Activated CD8-positive, alpha-beta memory T cell treated with anti-CD3 and anti-CD28 coated beads, Interleukin-2, amount 10 ng/mL, durations not matched to agents 7 days and 5 days (primary cell): ENCODE measurements around the gene HNRNPU. TPM values are rescaled to one million over a fixed set of nuclear protein-coding genes. Genes with fewer than 3 reads are reported as not detected.
A peak's percentile ranks its signal among the peaks of the same experiment; 100 is the strongest.

Experiments
- ATAC-seq: fragments of 150-1000 bp; cut with Tn5 transposase; one replicate; pipeline ENCODE4 v1.10.0; 2021; ENCODE audit warnings: moderate library complexity
- CTCF ChIA-PET: fragments of 350-600 bp; sonication (Branson Sonifier 250); formaldehyde crosslinking; loops from one replicate; lab custom pipeline; 2021; ENCODE audit warnings: antibody characterized with exemption; lab: Charles Lee
- DNase-seq: peaks from one replicate; pipeline ENCODE4 v3.0.0-alpha.2; 2020
- H3K27ac Mint-ChIP-seq: one replicate; pipeline ENCODE4 v1.8.0; 2021; ENCODE audit warnings: mild to moderate bottlenecking, mixed read lengths
- H3K27me3 Mint-ChIP-seq: one replicate; pipeline ENCODE4 v1.8.0; 2021; ENCODE audit warnings: mixed read lengths
- H3K36me3 Mint-ChIP-seq: one replicate; pipeline ENCODE4 v1.8.0; 2021; ENCODE audit warnings: mild to moderate bottlenecking, mixed read lengths
- H3K4me1 Mint-ChIP-seq: one replicate; pipeline ENCODE4 v1.8.0; 2021; ENCODE audit warnings: mixed read lengths
- H3K4me3 Mint-ChIP-seq: one replicate; pipeline ENCODE4 v1.8.0; 2021; ENCODE audit warnings: mild to moderate bottlenecking, moderate library complexity, mixed read lengths
- H3K9me3 Mint-ChIP-seq: one replicate; pipeline ENCODE4 v1.8.0; 2022; ENCODE audit warnings: low read depth, mixed read lengths
- total RNA-seq, 2 experiments: library from RNA; stranded (reverse); gene quantifications; one replicate each; pipeline ENCODE4 v1.2.3, GENCODE V29; 2021

Gene HNRNPU
- total RNA-seq, 2 experiments from 2014 or later = 410 to 503 TPM

GRCh38 chr1:244802041-244802440, 62.3 kb downstream of the HNRNPU start:
- CTCF ChIA-PET = interaction anchor here (1.4 to 5.2 kb wide), 4 partner anchors 32 to 243 kb away, joined by 4 to 85 read pairs (median 20); no protein-coding TSS in a partner anchor
- Mint-ChIP-seq H3K4me1 (peaks cover 5% of the 10 kb centered on the region), H3K4me3 (no peak overlapping the region), H3K27me3 (peaks cover 13% of the 10 kb centered on the region), H3K9me3 (no peaks in the 10 kb centered on the region), H3K27ac (no peak overlapping the region), H3K36me3 (no peaks in the 10 kb centered on the region)
- ATAC-seq (no peak), DNase-seq (no peak)

- no peaks in the 10 kb centered on the region for H3K36me3 Mint-ChIP-seq
- H3K27me3 Mint-ChIP-seq = peaks cover 13% of the 10 kb centered on the region
- no peak overlapping the region for H3K27ac Mint-ChIP-seq
- CTCF ChIA-PET = interaction anchor here (0.7 to 5.2 kb wide), 7 partner anchors 29 to 250 kb away, joined by 3 to 85 read pairs (median 4); no protein-coding TSS in a partner anchor
- H3K9me3 Mint-ChIP-seq = no peaks in the 10 kb centered on the region
- H3K4me1 Mint-ChIP-seq = peaks cover 5% of the 10 kb centered on the region
- ATAC-seq = peak; percentile 61
- no peak overlapping the region for H3K4me3 Mint-ChIP-seq
- peak; percentile 56 for DNase-seq
Measured at GRCh38 chr1:244801246-244801645, 63.1 kb downstream of the HNRNPU start.

GRCh38 chr1:244800821-244801220, 63.5 kb downstream of the HNRNPU start:
- Mint-ChIP-seq H3K4me3 (no peak overlapping the region), H3K4me1 (peaks cover 5% of the 10 kb centered on the region), H3K27me3 (peaks cover 13% of the 10 kb centered on the region), H3K27ac (no peak overlapping the region), H3K36me3 (no peaks in the 10 kb centered on the region), H3K9me3 (no peaks in the 10 kb centered on the region)
- CTCF ChIA-PET = interaction anchor here (0.9 to 5.2 kb wide), 6 partner anchors 29 to 250 kb away, joined by 3 to 85 read pairs (median 5); no protein-coding TSS in a partner anchor
- ATAC-seq = no peak
- no peak for DNase-seq

Other genes with a start within 250 kb of the HNRNPU start
- gene DESI2, start 211.4 kb downstream of the HNRNPU start, total RNA-seq = 10 to 100 TPM; 24.5 to 26.4 TPM
- 10 to 100 TPM; 21.6 to 26.3 TPM for gene COX20, start 28.9 kb downstream of the HNRNPU start, total RNA-seq